Astrocyte of the cerebellum (primary cell): ENCODE results near the gene SDHAF2.
"Not testable (repeated sequence)": the region's sequence is repeated elsewhere in the genome, so short reads cannot be mapped to it uniquely, and the experiment has no call there.

Source experiments
- DNase-seq: peaks from one replicate; pipeline ENCODE4 v3.0.0-alpha.2; 2011; ENCODE audit warnings: low read depth
- H3K4me3 ChIP-seq: 2 replicates; pipeline ENCODE4 v1.5.1; 2011; ENCODE audit warnings: mild to moderate bottlenecking, low read depth, low read length, moderate library complexity
- CTCF ChIP-seq: IDR thresholded peaks from 2 replicates; pipeline ENCODE4 v1.5.1; 2012; ENCODE audit warnings: low read length, low read depth, moderate library complexity, mild to moderate bottlenecking; ENCODE audit errors: missing control alignments
- in situ Hi-C: cut with HindIII; loops from 2 replicates; pipeline ENCODE4 v1.10.0; 2017; ENCODE audit warnings: low sequenced_read_pairs

Gene SDHAF2

GRCh38 chr11:61453695-61454094 is 23.8 kb downstream of the SDHAF2 start:
- TF ChIP-seq CTCF: no peak
- no peak for DNase-seq
- no peak overlapping the region for H3K4me3 ChIP-seq
- in situ Hi-C loops: no loop called here

DNA sequence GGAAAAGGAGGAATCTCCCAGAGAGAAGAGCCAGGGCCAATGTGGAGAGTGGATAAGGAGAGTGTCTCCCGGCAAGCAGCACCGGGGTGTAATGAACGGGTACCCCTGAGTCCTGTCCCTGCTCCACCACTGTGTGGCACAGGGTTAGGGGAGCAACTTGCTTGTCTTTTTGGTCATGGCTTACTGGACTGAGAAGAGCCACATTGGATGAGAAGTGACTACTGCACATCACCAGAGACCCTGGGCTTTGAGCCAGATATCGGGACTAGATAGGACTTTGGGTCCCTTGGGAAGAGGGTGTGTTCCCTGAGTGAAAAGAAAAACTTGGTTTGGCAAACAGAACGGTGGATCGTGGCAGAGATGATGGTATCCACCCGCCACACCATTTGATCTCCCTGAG is 24.6 kb downstream of the SDHAF2 start:
- DNase-seq: no peak
- in situ Hi-C loops: no loop called here
- H3K4me3 ChIP-seq: no peak overlapping the region

DNA sequence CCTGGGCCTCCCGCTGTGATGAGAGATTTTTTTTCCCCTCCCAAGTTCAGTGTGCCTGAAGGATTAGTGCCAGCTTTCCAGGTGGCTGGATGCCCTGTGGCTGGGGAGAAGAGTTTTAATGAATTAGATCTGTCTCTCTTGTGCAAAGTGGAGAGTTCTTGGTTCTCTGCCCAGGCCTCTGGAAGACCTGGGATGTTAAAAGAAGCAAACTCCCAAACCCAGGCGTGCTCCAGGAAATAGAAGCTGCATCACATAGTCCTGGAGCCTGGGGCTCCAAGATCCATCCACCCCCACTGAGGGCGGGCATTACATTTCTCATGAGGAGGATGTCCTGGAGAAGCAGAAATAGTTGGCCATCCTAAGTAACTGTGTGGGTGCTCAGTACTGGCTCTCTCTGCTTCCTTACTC is 30.6 kb downstream of the SDHAF2 start:
- TF ChIP-seq CTCF: no peak
- no peak overlapping the region for H3K4me3 ChIP-seq
- in situ Hi-C loops: loop anchor here (5.0 kb wide), 1 partner anchor 52 kb away; no protein-coding TSS in a partner anchor
- DNase-seq: peak; percentile 16

More for the DNA sequence above, 24.6 kb downstream of the SDHAF2 start:
- no peak for TF ChIP-seq CTCF

DNA sequence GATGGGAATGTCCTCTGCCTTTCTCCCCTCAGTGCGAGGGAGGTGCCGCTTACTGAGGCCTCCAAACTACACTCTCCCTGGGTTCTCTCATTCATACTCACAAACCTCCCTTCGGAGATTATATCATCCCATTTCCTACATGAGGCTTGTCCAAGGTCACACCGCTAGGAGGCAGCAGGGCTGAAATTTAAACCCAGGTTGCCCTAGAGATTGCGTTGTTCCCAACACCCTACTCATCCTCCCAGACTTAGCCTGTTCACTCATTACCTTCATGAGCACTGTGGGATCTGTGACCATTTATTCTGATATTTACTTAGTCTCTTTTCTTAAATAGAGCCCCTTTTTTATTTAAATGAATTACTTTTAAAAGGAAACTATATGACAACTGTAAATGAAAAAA is 31.1 kb downstream of the SDHAF2 start:
- no peak for TF ChIP-seq CTCF
- no peak for DNase-seq
- in situ Hi-C loops: loop anchor here (5.0 kb wide), 1 partner anchor 51 kb away; no protein-coding TSS in a partner anchor
- H3K4me3 ChIP-seq: no peak overlapping the region

GRCh38 chr11:61467602-61468001 is 37.7 kb downstream of the SDHAF2 start:
- in situ Hi-C loops, H3K4me3 ChIP-seq, DNase-seq: not testable (repeated sequence)

DNA sequence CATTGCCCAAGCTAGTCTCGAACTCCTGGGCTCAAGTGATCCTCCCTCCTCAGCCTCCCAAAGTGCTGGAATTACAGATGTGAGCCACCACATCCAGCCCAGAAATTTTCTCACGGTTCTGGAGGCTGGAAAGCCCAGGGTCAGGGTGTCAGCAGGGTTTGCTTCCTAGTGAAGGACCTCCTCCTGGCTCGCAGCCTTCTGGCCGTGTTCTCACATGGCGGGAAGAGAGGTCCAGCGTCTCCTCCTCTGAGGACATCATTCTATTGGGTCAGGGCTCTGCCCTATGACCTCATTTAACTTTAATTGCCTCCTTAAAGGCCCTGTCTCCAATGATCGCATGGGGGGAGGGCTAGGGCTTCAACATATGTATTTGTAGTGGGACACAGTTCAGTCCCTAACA is 38.1 kb downstream of the SDHAF2 start:
- in situ Hi-C loops: no loop called here
- H3K4me3 ChIP-seq: no peak overlapping the region
- TF ChIP-seq CTCF: no peak
- DNase-seq: no peak

DNA sequence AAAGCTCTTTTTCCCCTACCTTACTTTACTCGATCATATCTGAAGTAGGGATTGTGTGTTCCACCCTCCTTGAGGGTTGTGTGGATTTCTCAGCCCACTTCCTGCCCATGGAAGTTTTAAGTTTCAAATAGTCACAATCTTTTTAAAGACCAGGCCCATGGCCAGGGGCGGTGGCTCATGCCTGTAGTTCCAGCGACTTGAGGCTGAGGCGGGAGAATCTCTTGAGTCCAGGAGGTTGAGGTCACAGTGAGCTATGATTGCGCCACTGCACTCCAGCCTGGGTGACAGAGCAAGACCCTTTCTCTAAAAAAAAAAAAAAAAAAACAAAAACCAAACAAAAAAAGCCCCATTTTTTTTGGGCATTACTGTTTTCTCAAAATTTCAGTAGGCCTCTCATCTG is 42.4 kb downstream of the SDHAF2 start:
- in situ Hi-C loops: no loop called here
- H3K4me3 ChIP-seq: no peak overlapping the region
- TF ChIP-seq CTCF: no peak
- DNase-seq: no peak
